HG03175 (cell line): ENCODE data around the gene TMEM116.
"Not testable (repeated sequence)": the region's sequence is repeated elsewhere in the genome, so short reads cannot be mapped to it uniquely, and the experiment has no call there.

Source experiments
- ATAC-seq: cut with Tn5 transposase; IDR thresholded peaks from one replicate; pipeline ENCODE4 v1.9.1; 2021; ENCODE audit warnings: mild to moderate bottlenecking, moderate library complexity; ENCODE audit not compliant: unreplicated experiment

Gene TMEM116

DNA sequence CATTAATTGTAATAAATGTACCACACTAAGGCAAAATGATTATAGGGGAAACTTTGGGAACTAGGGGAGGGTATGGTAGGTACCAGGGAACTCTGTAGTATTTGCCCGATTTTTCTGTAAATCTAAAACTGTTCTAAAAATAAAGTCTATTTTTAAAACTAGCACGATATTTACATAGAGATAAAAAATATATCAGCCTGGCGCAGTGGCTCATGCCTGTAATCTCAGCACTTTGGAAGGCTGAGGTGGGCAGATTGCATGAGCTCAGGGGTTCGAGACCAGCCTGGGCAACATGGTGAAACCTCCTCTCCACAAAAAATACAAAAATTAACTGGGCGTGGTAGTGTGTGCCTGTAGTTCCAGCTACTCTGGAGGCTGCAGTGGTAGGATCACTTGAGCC is 32.4 kb downstream of the TMEM116 start:
- ATAC-seq: no peak

DNA sequence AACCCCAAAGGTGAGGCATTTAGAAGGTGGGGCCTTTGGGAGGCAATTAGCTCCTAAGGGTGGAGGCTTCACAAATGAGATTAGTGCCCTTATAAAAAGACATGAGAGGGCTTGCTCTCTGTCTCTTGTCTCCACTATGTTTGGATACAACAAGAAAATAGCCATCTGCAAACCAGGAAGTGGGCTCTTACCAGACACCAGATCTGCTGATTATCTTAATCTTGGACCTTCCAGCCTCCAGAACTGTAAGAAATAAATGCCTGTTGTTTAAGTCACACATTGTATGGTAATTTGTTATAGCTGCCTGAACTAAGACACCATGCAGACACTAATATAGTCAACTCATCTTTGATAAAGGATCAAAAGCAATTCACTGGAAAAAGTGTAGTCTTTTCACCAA is 34.4 kb downstream of the TMEM116 start:
- no peak for ATAC-seq

DNA sequence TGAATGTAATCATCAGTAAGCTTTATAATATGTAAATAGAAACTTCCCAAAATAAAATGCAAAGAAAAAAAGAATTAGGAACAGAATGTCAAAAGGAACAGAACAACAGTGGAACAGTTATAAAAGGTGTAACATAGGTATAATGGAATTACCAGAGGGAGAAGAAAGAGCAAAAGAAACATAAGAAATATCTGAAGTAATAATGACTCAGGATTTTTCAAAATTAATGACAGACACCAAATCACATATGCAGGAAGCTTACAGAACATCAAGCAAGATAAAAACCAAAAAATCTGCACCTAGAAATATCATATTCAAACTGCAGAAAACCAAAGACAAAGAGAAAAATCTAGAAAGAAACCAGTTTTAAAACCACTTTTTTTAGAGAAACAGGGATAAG is 36.1 kb downstream of the TMEM116 start:
- no peak for ATAC-seq

DNA sequence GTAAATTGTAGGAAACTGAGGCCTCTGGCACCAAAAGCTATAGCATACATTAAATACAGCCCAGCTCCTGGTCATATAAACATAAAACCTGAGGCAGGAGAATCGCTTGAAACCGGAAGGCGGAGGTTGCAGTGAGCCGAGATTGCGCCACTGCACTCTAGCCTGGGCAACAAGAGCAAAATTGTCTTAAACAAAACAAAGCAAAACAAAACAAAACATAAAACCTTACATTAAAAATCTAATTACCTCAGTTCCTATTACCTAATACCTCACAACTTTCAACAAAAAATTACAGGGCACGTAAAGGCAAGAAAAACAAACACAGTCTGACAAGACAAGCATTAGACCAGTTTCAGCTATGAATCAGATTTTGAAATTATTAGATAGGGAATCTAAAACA is 36.7 kb downstream of the TMEM116 start:
- ATAC-seq: no peak

DNA sequence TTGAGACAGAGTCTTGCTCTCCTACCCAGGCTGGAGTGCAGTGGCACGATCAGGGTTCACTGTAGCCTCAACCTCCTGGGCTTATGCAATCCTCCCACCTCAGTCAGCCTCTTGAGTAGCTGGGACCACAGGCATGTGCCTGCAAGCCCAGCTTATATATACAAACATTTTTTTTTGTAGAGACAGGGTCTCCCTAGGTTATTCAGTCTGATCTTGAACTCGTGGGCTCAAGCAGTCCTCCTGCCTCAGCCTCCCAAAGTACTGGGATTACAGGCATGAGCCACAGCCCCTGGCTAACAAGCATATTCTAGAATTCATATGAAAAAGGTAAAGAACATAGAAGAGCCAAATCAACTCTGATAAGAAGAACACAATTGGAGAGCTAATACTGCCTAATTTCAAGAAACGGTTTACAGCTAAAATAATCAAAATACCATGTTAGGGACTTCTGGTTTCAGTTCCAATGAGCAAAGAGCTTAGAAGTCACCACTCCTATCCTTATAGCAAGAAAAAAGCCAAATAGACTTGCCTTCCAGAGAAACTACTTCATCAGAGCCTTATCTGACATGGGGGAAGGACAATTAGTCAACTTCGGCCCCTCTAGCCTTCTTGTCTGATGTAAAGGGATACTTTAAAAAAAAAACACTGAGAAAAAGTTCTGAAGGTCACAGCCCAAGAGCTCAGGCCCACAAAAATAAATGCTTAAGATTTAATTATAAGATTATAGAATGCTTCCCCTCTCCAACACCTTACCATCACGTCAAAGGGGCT is 37.6 kb downstream of the TMEM116 start:
- ATAC-seq: no peak

DNA sequence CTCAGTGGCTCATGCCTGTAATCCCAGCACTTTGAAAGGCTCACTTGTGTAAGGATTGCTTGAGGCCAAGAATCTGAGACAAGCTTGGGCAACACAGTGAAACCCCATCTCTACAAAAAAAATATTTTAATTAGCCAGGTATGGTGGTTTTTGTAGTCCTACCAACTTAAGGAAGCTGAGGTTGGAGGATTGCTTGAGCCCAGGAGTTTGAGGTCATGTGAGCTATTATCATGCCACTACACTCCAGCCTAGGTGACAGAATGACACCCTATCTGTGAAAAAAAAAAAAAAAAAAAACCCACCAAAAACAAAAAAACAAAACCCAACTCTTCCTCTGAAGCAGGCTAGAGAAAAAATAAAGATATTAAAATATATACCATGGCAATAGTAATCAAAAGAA is 41.2 kb downstream of the TMEM116 start:
- no peak for ATAC-seq

DNA sequence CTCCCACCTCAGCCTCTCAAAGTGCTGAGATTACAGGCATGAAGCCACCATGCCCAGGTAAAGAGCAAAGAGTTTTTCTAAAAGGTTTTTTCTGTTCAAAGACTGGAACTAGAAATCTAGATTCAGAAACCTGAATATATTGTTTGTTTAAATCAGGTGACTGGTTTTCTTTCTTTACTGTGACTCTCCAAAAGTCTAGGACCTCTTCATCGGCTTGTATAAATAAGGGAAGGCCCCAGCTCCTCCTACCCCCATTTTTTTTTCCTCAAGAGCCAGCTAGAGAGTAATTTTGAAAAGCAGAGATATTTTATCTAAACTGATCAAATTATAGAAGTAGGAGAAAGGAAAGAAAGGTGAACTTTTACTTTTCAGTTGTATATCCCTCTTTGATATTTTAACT is 48.0 kb downstream of the TMEM116 start:
- ATAC-seq: no peak

DNA sequence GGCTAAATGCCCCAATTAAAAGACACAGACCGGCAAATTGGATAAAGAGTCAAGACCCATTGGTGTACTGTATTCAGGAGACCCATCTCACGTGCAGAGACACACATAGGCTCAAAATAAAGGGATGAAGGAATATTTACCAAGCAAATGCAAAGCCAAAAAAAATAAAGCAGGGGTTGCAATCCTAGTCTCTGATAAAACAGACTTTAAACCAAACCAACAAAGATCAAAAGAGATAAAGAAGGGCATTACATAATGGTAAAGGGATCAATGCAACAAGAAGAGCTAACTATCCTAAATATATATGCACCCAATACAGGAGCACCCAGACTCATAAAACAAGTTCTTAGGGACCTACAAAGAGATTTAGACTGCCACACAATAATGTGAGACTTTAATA is 53.4 kb downstream of the TMEM116 start:
- not testable (repeated sequence) for ATAC-seq

DNA sequence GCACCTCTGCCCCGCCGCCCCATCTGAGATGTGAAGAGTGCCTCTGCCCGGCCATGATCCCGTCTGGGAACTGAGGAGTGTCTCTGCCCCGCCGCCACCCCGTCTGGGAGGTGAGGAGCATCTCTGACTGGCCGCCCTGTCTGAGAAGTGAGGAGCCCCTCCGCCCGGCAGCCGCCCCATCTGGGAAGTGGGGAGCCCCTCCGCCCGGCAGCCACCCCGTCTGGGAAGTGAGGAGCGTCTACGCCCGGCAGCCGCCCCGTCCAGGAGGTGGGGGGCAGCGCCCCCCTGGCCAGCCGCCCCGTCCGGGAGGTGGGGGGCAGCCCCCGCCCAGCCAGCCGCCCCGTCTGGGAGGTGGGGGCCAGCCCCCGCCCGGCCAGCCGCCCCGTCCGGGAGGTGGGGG is 55.7 kb downstream of the TMEM116 start:
- not testable (repeated sequence) for ATAC-seq

DNA sequence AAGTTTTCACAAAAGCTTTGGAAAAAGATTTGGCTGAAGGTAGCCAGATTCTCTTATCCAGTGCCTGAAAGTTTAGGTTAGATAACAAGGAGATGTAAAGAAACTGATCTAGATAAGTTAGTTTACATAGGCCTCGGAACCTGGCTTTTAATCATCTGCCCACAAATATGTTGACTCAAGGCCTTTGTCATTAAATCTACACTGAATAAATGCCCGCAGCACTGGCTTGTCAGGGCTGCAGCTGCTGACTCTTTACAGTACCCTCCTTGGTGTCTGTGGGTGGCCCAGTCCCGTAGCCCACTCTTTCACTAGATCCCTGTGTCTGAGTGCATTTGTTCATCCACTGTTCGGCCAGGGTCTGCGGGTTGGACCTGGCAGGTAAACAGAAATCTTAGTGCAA is 58.0 kb downstream of the TMEM116 start:
- no peak for ATAC-seq

DNA sequence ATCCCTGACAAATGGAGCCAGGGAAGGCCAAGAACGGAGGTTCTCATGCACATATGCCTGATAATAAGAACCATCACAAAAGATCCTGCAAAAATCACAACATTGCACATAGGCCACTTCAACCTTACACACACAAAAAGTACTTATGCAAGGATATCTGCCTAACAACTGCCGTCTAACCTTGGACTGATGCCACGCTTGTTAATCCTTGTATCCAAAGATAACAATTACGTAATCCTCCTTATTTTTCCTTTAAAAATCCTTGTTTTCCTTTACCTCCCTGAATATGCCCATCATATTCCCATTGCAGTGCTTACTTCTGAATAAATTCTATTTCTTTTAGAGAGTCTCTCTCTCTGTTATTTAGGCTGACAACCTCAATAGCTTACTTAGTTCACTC is 59.5 kb downstream of the TMEM116 start:
- ATAC-seq: no peak

DNA sequence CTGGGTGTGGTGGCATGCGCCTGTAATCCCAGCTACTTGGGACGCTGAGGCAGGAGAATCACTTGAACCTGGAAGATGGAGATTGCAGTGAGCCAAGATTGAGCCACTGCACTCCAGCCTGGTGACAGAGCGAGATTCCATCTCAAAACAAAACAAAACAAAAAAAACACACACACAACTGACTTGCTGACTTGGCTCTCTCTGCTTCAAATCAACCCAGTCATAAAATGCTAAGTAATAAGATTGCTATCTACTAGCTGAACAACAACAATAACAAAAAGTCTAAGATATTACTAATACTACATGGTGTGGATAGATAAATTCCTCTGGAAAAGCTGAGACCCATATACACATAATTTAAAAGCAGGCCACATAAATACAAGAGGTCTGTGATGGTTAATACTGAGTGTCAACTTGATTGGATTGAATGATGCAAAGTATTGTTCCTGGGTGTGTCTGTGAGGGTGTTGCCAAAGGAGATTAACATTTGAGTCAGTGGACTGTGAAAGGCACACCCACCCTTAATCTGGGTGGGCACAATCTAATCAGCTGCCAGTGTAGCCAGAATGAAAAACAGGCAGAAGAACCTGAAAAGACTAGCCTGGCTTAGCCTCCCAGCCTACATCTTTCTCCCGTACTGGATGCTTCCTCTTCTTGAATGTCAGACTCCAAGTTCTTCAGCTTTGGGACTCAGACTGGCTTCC is 60.7 kb downstream of the TMEM116 start:
- ATAC-seq: not testable (repeated sequence)

DNA sequence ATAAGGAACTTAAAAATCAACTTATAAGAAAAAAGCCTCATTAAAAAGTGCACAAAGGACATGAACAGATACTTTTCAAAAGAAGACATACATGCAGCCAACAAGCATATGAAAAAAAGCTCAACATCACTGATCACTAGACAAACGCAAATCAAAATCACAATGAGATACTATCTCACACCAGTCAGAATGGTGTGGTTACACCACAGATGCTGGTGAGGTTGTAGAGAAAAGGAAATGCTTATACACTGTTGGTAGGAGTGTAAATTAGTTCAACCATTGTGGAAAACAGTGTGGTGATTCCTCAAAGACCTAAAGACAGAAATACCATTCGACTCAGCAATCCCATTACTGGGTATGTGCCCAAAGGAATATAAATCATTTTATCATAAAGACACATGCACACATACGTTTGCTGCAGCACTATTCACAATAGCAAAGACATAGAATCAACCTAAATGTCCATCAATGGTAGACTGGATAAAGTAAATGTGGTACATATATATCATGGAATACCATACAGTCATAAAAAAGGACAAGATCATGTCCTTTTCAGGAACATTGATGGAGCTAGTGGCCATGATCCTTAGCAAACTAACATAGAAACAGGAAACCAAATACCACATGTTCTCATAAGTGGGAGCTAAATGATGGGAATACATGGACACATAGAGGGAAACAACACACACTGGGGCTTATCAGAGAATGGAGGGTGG is 61.8 kb downstream of the TMEM116 start:
- ATAC-seq: not testable (repeated sequence)

DNA sequence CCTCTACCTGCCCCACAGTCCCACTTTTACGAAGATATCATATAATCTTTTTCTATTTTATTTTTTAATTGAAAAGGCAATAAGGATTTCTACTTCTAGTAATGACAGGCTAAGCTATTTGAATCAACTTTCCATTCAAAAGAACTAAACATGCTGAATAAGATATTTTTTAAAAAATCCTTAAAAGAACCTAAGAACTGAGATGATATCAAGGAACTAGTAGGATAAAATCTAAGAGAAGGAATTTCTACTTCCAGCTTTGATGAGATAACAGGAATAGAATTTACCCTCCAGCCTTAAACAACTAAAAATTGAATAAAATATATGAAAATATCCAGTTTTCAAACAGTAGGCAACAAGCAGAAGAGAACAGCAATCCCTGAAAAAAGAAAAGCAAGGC is 69.0 kb downstream of the TMEM116 start:
- no peak for ATAC-seq

DNA sequence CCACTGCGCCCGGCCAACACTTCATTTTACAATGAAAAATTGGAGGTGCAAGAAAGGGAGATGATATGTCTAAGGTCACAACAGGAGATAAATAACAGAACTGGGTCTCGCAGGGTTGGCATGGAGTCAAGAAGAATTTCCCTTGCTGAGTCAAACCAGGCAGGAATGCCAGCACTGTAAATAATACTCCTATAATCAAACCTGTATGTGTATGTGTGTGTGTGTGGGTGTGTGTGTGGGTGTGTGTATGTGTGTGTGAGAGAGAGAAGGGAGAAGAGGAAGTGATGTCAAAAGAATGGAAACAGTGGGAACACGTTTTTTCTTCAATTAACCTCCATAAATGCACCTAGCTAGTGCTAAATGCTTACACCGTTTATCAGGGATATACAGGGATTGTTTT is 70.4 kb downstream of the TMEM116 start:
- no peak for ATAC-seq

DNA sequence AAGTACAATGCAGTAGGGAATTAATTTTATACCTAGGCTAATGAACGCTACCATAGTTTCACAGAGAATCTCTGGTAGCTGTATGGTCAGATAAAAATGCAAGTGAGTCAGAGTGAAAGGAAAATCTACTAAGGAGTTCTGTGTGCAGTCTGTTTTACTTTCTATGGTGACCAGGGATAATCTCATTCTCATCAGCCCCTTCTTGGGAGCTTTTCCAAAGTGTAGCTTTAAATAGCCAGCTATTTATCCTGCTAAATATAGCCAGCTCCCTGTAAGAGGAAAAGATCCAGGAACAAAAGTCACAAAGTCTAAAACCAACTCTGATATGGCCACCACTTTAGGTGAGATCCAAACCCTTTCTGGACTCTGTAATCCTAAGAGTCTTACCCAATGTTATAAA is 75.5 kb downstream of the TMEM116 start:
- no peak for ATAC-seq

DNA sequence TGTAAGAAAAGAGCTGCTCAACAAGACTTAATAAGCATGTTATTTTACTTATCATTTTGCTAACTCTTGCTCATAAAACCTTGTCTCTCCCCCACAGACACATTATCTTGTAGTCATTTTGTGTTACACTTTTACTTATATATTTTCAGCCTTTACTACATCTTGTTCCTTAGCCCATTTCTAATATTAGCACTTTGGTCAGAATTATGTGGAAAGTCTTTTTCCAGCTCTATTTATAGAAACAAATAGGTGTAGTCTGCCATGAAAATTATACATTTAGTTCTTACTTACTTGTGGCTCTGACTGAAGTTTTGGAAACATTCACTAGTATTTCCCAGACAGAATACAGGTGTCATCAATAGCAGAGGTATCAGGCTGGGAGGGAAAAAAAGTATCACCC is 76.1 kb downstream of the TMEM116 start:
- no peak for ATAC-seq

DNA sequence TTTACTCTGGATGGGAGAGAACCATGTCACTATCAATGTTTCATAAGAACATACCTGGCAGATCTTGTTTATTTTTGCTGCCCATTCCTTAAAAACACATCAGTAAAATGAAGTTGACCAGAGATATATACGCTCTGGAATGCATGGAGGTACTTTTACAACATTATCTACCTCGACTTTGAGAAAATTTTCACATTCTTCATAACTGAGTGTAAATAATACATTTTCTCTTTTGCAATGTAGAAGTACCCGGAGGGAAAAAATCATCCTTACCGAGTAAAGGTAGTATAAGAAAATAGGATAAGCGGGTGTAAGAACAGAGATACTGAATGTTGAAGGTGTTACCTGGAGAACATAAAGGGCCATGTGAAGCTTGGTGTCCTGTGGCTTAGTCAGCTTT is 80.7 kb downstream of the TMEM116 start:
- ATAC-seq: no peak

DNA sequence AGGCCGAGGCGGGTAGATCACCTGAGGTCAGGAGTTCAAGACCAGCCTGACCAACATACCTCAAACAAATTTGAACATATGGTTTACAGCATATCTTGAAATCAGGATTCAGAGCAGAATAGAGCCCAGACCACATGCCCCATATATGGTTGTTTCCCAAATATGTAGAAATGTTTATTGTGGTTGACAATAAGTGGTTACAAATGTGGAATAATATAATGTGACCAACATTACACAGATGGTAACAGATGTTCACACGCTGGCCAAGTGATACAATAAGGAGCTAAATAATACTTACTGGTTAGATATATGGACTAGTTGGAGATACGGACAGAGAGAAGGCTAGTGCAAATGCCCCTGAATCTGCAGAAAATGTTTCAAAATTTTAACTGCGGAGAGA is 85.6 kb downstream of the TMEM116 start:
- no peak for ATAC-seq

DNA sequence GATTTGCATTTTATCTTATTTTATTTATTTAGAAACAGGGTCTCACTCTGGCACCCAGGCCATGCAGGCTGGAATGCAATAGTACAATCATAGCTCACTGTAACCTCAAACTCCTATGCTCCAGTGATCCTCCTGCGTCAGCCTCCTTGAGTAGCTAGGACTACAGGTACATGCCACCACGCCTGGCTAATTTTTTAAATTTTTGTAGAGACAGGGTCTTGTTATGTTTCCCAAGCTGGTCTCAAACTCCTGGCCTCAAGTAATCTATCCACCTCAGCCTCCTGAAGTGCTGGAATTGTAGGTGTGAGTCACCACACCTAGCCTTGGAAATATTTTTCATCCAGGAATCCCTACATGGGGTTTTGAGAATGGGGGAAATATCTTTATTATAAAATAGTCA is 86.3 kb downstream of the TMEM116 start:
- no peak for ATAC-seq

DNA sequence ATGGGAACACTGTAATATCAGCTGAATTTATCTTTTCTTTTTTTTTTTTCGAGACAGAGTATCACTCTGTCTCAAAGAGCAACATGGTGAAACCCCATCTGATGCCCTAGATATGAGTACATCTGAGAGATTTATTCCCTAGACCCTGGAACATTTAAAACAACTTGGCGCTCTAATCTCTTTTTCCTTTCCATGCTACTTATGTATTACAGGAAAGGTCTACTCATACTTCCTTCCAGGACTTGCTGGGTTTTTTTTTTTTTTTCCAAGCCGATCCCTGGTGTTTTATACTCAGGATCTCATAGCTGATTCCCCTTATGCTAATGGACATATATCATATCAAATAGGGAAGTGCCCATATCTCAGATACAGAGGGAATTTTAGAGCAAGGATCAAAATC is 87.8 kb downstream of the TMEM116 start:
- ATAC-seq: no peak

DNA sequence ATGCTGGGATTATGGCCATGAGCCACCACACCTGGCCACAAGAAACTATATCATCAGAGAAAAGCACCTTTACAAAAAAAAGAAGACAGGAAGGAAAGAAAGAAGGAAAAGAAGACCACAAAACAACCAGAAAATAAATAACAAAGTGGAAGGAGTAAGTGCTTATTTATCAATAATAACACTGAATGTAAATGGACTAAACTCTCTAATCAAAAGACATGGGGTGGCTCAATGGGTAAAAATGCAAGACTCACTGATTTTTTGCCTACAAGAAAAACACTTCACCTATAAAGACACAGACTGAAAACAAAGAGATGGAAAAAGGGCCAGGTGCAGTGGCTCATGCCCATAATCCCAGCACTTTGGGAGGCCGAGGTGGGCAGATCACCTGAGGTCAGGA is 105.2 kb downstream of the TMEM116 start:
- ATAC-seq: no peak
